HG02884 (cell line): Measurements from ENCODE around the gene SSR4.

Experiments
- ATAC-seq: cut with Tn5 transposase; IDR thresholded peaks from one replicate; pipeline ENCODE4 v1.9.1; 2021; ENCODE audit warnings: mild to moderate bottlenecking, moderate library complexity; ENCODE audit not compliant: unreplicated experiment

SSR4 gene

DNA sequence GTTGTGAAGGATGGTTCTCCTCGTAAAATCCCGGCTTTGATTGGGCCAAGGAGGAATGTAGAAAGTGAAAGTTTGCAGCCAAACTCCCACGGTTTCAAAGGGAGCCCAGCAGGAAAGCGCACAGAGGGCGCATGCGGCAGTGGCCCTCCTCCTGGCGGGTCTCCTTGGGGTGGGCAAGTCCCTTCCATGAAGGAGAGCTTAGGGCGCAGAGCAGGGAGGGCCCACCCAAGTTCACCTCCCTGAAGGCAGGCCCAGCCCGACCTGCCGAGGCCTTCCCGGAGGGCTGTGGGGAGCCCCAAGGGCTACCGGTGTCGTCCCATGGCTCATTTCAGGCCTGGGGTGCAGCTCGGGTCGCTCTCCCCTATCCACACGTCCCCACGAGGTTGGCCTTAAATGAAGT, 33.8 kb downstream of the SSR4 start:
- ATAC-seq, result no peak

DNA sequence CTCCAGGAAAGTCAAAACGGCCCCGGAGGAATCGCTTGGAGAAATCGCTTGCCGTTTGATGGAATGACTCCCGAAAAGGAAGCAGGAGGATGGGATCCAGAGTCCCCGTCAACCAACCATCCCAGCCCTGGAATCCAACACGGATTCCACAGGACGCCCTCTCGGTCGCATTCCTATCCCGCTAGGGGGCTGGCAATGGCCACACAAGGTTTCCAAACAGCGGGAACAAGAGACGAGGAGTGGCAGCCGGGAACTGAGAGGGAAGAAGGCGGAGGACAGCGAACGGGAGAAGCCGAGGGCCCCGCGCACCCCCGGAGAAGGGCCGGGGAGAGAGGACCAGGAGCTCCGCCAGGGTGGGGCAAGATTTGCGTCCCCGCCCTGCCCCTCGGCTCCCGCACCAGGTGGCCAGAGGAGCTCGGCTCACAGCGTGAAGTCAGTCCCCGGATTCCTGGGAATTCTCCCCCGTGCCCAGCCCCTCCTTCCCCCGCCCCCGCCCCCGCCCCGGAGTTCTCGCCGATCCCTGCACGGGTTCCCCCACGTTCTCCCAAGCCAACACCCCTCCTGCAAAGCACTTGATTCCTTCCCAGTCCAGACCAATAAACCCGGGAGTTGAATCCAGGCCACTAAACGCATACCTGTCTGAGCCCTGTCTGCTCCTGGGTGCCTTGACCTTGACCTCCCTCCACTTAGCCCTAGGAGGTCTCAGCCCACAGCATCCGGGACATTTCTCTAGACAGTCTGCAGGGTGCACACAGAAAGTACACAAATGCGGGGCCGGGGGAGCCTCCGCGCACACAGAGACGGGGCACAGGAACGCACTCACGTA, 34.5 kb downstream of the SSR4 start:
- ATAC-seq, result no peak

DNA sequence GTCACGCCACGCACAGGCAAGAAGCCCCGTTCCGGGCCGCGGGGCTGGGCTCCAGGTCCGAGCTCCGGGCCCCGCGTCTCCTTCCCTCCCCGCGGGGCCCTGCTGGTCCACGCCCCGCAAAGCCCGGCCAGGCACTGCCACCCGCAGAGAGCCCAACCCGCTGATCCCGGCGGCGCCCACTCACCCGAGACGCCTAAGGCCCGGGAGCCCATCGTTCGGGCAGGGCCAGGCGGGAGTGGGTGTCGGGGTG, 35.0 kb downstream of the SSR4 start:
- ATAC-seq, result no peak

DNA sequence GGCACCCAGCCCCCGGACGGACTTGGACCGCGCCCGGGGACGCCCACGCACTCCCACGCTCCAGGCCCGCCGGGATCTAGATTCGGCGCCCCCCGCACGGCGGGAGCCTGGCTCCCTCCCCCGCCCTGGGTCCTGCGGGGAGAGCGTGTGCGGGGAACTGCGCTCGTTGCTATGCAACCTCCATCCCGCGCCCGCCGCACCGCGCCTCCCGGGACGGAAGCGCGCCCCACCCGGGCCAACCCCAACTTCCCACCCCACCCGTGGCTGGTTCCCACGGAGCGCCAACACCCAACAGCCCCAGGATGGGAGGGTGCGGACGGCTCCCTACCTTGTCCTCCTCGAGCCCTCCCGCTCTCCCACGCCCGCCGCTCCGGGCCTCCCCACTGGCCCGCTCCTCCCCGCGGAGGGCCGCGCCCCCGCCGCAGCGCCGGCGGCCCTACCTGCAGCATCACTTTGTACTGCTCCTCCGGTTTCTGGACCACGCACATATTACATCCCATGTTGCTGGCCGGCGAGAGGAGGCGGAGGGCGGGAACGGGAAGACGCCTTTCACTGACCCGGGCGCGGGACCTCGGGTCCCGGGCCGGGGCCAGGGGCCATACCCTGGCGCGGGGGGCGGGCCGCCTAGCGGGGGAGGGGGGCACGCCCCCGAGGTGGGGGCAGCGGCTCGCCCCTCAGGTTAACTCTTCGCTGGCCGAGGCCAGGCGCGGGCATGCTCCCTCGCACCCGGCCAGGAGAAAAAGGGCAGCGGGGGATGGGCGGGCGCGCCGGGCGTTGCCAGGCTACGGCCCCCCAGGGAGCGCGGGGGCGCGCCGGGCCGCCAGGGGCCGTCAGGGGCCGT, 35.6 kb downstream of the SSR4 start, which contains the start of gene PDZD4:
TSS of gene PDZD4 (minus strand) at position 746 of the 841 bp plus-strand sequence. CDS start at position 500, 246 bp downstream.
- ATAC-seq, result no peak

GRCh38 chrX:153830640-153831428, 36.4 kb downstream of the SSR4 start:
- ATAC-seq, result no peak

GRCh38 chrX:153831429-153832150, 37.1 kb downstream of the SSR4 start:
- ATAC-seq, result no peak

DNA sequence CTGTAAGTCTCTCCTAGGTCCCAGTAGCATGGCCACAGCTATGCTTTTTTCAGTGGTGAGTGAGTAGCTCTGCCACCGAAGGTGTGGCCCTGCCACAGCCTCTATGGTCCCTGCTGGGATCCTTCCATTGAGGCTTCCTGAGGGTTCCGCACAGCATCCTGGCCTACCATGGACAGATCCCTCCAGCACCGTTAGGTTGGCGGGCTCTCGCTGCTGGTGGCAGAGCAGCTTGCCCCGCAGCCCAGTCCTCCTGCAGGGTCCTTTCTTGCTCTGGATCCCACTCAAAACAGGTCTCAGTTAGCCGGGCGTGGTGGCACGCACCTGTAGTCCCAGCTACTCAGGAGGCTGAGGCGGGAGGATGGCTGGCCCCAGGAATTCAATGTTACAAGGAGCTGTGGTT, 38.3 kb downstream of the SSR4 start:
- ATAC-seq, result no peak

GRCh38 chrX:153836921-153837320, 42.5 kb downstream of the SSR4 start:
- no peak for ATAC-seq

GRCh38 chrX:153844509-153845082, 50.1 kb downstream of the SSR4 start:
- ATAC-seq, result no peak

DNA sequence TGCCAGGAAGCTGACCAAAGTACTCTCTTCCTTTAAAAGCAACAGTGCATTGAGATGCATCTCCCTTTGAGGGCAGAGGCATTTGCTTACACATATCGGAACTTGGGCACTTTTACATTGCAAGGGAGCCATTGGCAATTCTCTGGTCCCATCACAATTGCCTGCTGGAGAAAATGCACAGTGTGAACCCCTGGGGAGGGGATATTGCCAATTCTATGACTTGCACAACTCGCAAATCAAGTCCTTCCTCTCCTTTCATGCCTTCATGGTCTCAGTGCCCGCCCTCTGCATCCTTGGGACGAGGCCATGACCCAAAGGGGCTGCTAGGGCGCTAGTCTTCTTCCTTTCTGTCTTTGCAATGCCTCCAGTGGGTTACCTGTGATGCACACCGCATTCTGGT, 50.7 kb downstream of the SSR4 start:
- no peak for ATAC-seq

DNA sequence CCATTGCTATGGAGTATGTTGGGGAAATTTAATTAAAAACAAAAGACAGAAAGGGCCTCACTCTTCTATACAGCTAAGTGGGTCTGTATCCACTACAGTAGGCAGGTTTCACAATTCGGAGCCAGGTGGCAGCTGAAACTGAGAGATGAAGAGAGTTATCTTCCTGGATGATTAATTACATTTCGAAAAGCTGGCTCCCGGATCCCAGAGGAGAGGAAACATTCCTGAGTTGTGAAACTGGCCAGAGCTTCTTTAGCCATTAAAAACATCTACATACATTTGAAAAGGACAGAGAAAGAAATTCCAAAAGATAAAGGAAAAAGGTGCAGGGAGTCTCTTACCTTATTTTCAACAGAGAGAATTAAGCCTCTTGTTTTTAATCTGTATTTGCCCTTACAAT, 51.4 kb downstream of the SSR4 start:
- ATAC-seq, result no peak
